ENCODE results near the gene C17orf100. TPM values are rescaled to one million over a fixed set of nuclear protein-coding genes. Genes with fewer than 3 reads are reported as not detected.
"Not testable (repeated sequence)": the region's sequence is repeated elsewhere in the genome, so short reads cannot be mapped to it uniquely, and the experiment has no call there.

The C17orf100 gene
- total RNA-seq, 2 experiments from 2014 or later, result 1.1 to 1.4 TPM

GRCh38 chr17:6679241-6679640 is 27.7 kb downstream of the C17orf100 start:
- CTCF ChIA-PET, result interaction anchor here (1.8 kb wide), 1 partner anchor 12 kb away, joined by 7 read pairs; no protein-coding TSS in a partner anchor
- H3K27me3 Mint-ChIP-seq, result peaks cover 62% of the 10 kb centered on the region
- H3K4me1 Mint-ChIP-seq, result peaks cover 12% of the 10 kb centered on the region
- no peaks in the 10 kb centered on the region for H3K36me3 Mint-ChIP-seq
- DNase-seq, result no peak
- H3K9me3 Mint-ChIP-seq (ENCODE audit: low read depth), result no peaks in the 10 kb centered on the region
- no peak overlapping the region for H3K4me3 Mint-ChIP-seq
- H3K27ac Mint-ChIP-seq, result no peak overlapping the region
- ATAC-seq, result no peak

- Mint-ChIP-seq H3K27me3 (peaks cover 60% of the 10 kb centered on the region), H3K27ac (no peak overlapping the region), H3K4me3 (no peak overlapping the region), H3K4me1 (peaks cover 12% of the 10 kb centered on the region), H3K36me3 (no peaks in the 10 kb centered on the region), H3K9me3 (ENCODE audit: low read depth) (no peaks in the 10 kb centered on the region)
- CTCF ChIA-PET, result interaction anchor here (1.5 to 1.6 kb wide), 2 partner anchors 15 to 30 kb away, joined by 4 to 5 read pairs; partner anchors contain the start of gene MED31
- no peak for ATAC-seq
- DNase-seq, result no peak
These were observed 29.6 kb downstream of the C17orf100 start for GRCh38 chr17:6681176-6681575.

- DNase-seq (no peak), ATAC-seq (no peak)
- H3K4me3 Mint-ChIP-seq, result no peak overlapping the region
- H3K27ac Mint-ChIP-seq, result no peak overlapping the region
- CTCF ChIA-PET, result interaction anchor here (1.4 to 1.6 kb wide), 3 partner anchors 15 to 31 kb away, joined by 4 to 5 read pairs (median 4); partner anchors contain the start of gene MED31
- no peaks in the 10 kb centered on the region for H3K9me3 Mint-ChIP-seq (ENCODE audit: low read depth)
- H3K27me3 Mint-ChIP-seq, result peaks cover 60% of the 10 kb centered on the region
- H3K36me3 Mint-ChIP-seq, result no peaks in the 10 kb centered on the region
- peaks cover 12% of the 10 kb centered on the region for H3K4me1 Mint-ChIP-seq
These were observed 30.1 kb downstream of the C17orf100 start for GRCh38 chr17:6681671-6682070.

- H3K9me3 Mint-ChIP-seq (ENCODE audit: low read depth), result no peaks in the 10 kb centered on the region
- no peak overlapping the region for H3K27ac Mint-ChIP-seq
- peaks cover 61% of the 10 kb centered on the region for H3K27me3 Mint-ChIP-seq
- H3K36me3 Mint-ChIP-seq, result no peaks in the 10 kb centered on the region
- DNase-seq, result no peak
- no peak overlapping the region for H3K4me3 Mint-ChIP-seq
- H3K4me1 Mint-ChIP-seq, result peaks cover 8% of the 10 kb centered on the region
- CTCF ChIA-PET, result interaction anchor here (1.2 to 1.6 kb wide), 4 partner anchors 16 to 119 kb away, joined by 3 to 5 read pairs (median 4); partner anchors contain the start of gene MED31
- no peak for ATAC-seq
These were observed 30.8 kb downstream of the C17orf100 start for GRCh38 chr17:6682339-6682738.

DNA sequence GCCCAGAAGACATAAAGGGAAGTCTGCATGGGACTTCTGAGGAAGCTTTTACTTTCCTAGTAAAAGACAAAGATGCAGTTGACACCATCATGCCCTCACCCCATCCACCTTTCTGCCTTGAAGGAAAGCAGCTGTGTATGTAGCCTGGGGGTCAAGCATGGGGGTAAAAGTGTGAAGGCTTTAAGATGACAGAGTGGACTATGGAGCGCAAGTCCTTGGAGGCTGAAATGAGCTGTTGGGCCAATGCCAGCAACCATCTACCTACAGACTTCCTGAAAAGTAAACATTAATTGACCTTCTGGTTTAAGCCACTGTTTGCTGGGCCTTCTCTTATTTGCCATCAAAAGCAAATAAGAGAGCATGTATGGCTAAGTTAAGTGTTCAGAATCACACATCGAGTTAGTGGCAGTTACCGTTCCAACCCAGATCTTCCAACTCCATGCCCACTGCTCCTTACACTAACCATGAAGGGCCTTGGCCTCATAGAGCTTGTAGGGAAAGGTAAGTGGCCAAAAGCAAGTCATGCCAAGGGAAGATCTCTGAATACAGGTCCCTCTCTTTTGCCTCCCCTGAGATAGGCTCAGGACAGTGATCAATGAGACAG is 31.6 kb downstream of the C17orf100 start:
- Mint-ChIP-seq H3K9me3 (ENCODE audit: low read depth) (no peaks in the 10 kb centered on the region), H3K36me3 (no peaks in the 10 kb centered on the region), H3K27ac (no peak overlapping the region), H3K4me3 (no peak overlapping the region), H3K4me1 (no peaks in the 10 kb centered on the region), H3K27me3 (peaks cover 59% of the 10 kb centered on the region)
- DNase-seq (no peak), ATAC-seq (no peak)
- CTCF ChIA-PET, result interaction anchor here (1.2 to 1.4 kb wide), 2 partner anchors 18 to 118 kb away, joined by 3 to 4 read pairs; no protein-coding TSS in a partner anchor

DNA sequence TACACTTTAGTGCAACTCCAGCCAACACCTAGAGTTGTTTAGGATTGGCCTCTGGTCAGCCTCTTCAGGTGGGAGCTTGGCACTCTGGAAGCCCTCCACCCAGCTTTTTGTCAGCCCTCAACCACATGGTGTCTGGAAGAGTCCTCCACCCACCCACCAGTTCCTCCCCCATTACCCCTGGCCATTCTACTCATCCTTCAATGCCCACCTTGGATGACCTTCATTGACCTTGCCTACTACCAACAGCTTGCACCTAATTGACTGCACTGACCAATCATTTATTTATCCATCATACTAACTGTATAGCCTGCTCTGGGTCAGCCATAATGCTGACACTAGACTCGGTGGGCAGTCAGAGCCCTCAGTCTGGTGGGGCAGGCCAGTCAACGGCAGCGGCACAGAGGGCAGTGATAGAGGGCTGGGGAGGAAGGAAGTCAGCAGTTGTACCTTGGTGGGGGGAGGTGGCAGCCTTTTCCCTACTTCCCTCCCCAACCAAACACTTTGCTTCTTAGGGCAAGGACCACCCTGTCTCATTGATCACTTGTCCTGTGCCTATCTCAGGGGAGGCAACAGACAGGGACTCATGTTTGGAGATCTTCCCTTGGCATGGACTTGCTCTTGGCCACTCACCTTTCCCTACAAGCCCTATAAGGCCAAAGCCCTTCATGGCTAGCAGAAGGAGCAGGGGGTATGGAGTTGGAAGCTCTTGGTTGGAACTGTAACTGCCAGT is 32.3 kb downstream of the C17orf100 start:
- Mint-ChIP-seq H3K27me3 (peaks cover 52% of the 10 kb centered on the region), H3K4me3 (no peak overlapping the region), H3K9me3 (ENCODE audit: low read depth) (no peaks in the 10 kb centered on the region), H3K36me3 (no peaks in the 10 kb centered on the region), H3K4me1 (no peaks in the 10 kb centered on the region), H3K27ac (no peak overlapping the region)
- DNase-seq (no peak), ATAC-seq (no peak)
- CTCF ChIA-PET, result no interaction called here

- ATAC-seq, result no peak
- Mint-ChIP-seq H3K27ac (no peak overlapping the region), H3K9me3 (ENCODE audit: low read depth) (no peaks in the 10 kb centered on the region), H3K4me1 (no peaks in the 10 kb centered on the region), H3K27me3 (peaks cover 50% of the 10 kb centered on the region), H3K36me3 (no peaks in the 10 kb centered on the region), H3K4me3 (no peak overlapping the region)
- CTCF ChIA-PET, result no interaction called here
- DNase-seq, result no peak
These were observed 32.9 kb downstream of the C17orf100 start for GRCh38 chr17:6684460-6684783.

DNA sequence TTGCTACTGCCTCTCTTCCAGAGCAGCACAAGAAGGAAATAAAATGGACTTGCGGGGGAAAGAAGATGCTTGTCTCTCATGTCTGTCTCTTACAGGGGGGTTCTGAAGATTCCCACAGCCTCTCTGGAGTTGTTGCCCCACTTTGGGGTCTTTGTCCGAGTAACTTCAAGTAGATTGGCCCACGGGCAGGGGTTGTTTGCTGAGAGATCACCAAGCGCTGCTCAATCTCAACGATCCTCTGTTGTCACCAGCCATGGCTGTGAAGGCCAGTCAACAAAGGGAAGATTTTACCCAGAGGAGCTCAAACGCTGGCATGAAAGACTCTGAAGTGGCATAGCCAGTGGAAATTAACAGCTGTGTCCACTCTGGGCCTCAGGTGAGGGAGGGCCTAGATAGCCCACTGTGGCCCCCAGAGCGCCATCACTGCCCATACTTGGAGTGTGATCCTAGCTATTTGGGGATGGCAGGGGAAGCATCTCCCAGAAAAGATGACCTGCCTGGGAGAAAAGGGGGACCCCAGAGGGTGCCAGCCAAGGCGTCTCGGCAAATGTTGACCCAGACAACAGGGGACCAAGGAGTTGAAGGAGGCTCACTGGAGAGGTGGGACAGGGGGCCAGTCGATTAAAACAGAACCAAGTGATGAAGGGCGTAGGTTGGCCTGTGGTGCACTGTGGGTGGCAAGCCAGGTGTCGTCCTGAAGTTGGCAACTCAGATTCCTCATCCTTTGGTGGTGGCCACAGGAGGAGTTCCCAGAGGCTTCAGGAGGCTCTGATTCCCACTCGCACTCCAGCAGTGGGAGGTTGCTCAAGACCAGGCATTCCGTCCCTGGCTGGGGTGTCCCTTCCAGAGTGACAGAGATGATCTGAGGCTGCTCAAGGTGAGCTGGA is 33.6 kb downstream of the C17orf100 start:
- H3K36me3 Mint-ChIP-seq, result no peaks in the 10 kb centered on the region
- H3K27ac Mint-ChIP-seq, result no peak overlapping the region
- DNase-seq (no peak), ATAC-seq (no peak)
- H3K4me1 Mint-ChIP-seq, result no peaks in the 10 kb centered on the region
- peaks cover 51% of the 10 kb centered on the region for H3K27me3 Mint-ChIP-seq
- CTCF ChIA-PET, result interaction anchor here (1.5 kb wide), 1 partner anchor 18 kb away, joined by 3 read pairs; no protein-coding TSS in a partner anchor
- H3K9me3 Mint-ChIP-seq (ENCODE audit: low read depth), result no peaks in the 10 kb centered on the region
- H3K4me3 Mint-ChIP-seq, result no peak overlapping the region

- H3K4me3 Mint-ChIP-seq, result no peak overlapping the region
- peaks cover 50% of the 10 kb centered on the region for H3K27me3 Mint-ChIP-seq
- CTCF ChIA-PET, result interaction anchor here (1.5 kb wide), 1 partner anchor 19 kb away, joined by 3 read pairs; no protein-coding TSS in a partner anchor
- H3K27ac Mint-ChIP-seq, result no peak overlapping the region
- ATAC-seq, result no peak
- H3K36me3 Mint-ChIP-seq, result no peaks in the 10 kb centered on the region
- H3K4me1 Mint-ChIP-seq, result no peaks in the 10 kb centered on the region
- no peaks in the 10 kb centered on the region for H3K9me3 Mint-ChIP-seq (ENCODE audit: low read depth)
- DNase-seq, result no peak
These were observed 34.5 kb downstream of the C17orf100 start for GRCh38 chr17:6686026-6686425.

- ATAC-seq (no peak), DNase-seq (no peak)
- CTCF ChIA-PET, result no interaction called here
- Mint-ChIP-seq H3K27me3 (peaks cover 50% of the 10 kb centered on the region), H3K36me3 (no peaks in the 10 kb centered on the region), H3K27ac (no peak overlapping the region), H3K4me1 (no peaks in the 10 kb centered on the region), H3K4me3 (no peak overlapping the region), H3K9me3 (ENCODE audit: low read depth) (no peaks in the 10 kb centered on the region)
These were observed 37.4 kb downstream of the C17orf100 start for GRCh38 chr17:6688944-6689343.

- no peak overlapping the region for H3K27ac Mint-ChIP-seq
- H3K4me3 Mint-ChIP-seq, result no peak overlapping the region
- DNase-seq (no peak), ATAC-seq (no peak)
- H3K27me3 Mint-ChIP-seq, result peaks cover 53% of the 10 kb centered on the region
- no peaks in the 10 kb centered on the region for H3K4me1 Mint-ChIP-seq
- CTCF ChIA-PET, result no interaction called here
- no peaks in the 10 kb centered on the region for H3K9me3 Mint-ChIP-seq (ENCODE audit: low read depth)
- H3K36me3 Mint-ChIP-seq, result no peaks in the 10 kb centered on the region
These were observed 39.1 kb downstream of the C17orf100 start for GRCh38 chr17:6690641-6691040.

DNA sequence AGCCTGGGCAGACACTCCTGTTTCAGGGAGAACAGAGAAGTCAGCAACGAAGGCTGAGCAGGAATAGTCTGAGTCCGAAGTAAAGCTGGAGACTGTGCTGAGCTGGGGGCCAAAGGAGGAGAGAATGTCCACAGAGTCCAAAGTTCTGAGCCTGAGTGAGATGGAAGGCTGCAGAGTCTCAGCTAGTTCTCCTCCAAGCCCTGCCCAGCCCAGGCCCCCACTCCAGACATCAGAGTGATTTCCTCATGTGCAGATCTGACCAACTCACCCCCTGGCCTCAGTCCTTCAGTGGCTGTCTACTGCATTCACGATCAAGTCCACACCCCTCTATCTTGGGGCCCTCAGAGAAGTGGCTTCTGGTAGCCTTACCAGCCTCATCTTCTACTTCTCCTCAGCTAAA is 40.0 kb downstream of the C17orf100 start:
- DNase-seq, result no peak
- H3K27me3 Mint-ChIP-seq, result peaks cover 51% of the 10 kb centered on the region
- no peak overlapping the region for H3K27ac Mint-ChIP-seq
- H3K4me1 Mint-ChIP-seq, result no peaks in the 10 kb centered on the region
- CTCF ChIA-PET, result no interaction called here
- H3K36me3 Mint-ChIP-seq, result no peaks in the 10 kb centered on the region
- H3K9me3 Mint-ChIP-seq (ENCODE audit: low read depth), result no peaks in the 10 kb centered on the region
- ATAC-seq, result no peak
- H3K4me3 Mint-ChIP-seq, result no peak overlapping the region

DNA sequence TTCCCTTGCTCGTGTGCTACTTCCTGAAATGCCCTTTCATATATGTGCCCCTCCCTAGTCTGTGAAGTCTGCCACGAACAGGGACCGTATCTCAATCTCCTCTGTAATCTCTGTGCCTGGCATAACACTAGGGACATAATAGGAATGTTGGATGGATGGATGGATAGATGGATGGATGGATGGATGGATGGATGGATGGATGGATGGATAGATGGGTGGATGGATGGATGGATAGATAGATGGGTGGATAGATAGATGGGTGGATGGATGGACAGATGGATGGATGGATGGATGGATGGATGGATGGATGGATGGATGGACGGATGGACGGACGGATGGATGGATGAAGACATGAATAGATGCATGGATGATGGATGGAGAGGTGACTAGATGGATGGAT is 40.4 kb downstream of the C17orf100 start:
- H3K4me3 Mint-ChIP-seq; CTCF ChIA-PET; H3K36me3 Mint-ChIP-seq; H3K27ac Mint-ChIP-seq; H3K4me1 Mint-ChIP-seq; H3K9me3 Mint-ChIP-seq (ENCODE audit: low read depth); ATAC-seq; DNase-seq: not testable (repeated sequence)
- H3K27me3 Mint-ChIP-seq, result peaks cover 49% of the 10 kb centered on the region

Measured in activated CD8-positive, alpha-beta memory T cell treated with anti-CD3 and anti-CD28 coated beads, Interleukin-2, amount 10 ng/mL, durations not matched to agents 7 days and 5 days (primary cell).